H9 (cell line): ENCODE data around the gene C17orf75. TPM values are rescaled to one million over a fixed set of nuclear protein-coding genes. Genes with fewer than 3 reads are reported as not detected.
A peak's percentile ranks its signal among the peaks of the same experiment; 100 is the strongest.

Experiments
- DNase-seq: peaks from one replicate; pipeline ENCODE4 v3.0.0-alpha.2; 2017
- H2AFZ ChIP-seq: one replicate; pipeline ENCODE4 v1.6.1; 2013; ENCODE audit warnings: mild to moderate bottlenecking, low read length, control low read depth, moderate library complexity
- H2AK5ac ChIP-seq: 2 replicates; pipeline ENCODE4 v1.6.1; 2013; ENCODE audit warnings: low read length, control low read depth, mixed read lengths; ENCODE audit not compliant: insufficient read length
- H2BK120ac ChIP-seq: one replicate; pipeline ENCODE4 v1.6.1; 2013; ENCODE audit warnings: low read depth, mild to moderate bottlenecking, low read length, control low read depth, inconsistent platforms; ENCODE audit not compliant: poor library complexity, severe bottlenecking
- H2BK12ac ChIP-seq: 2 replicates; pipeline ENCODE4 v1.6.1; 2013; ENCODE audit warnings: low read length, control low read depth, mixed read lengths, low read depth; ENCODE audit not compliant: insufficient read length
- H2BK15ac ChIP-seq: 2 replicates; pipeline ENCODE4 v1.6.1; 2013; ENCODE audit warnings: low read depth, low read length, control low read depth
- H2BK20ac ChIP-seq: one replicate; pipeline ENCODE4 v1.6.1; 2013; ENCODE audit warnings: low read depth, mild to moderate bottlenecking, low read length, control low read depth, inconsistent platforms; ENCODE audit not compliant: poor library complexity, severe bottlenecking
- H2BK5ac ChIP-seq: 2 replicates; pipeline ENCODE4 v1.6.1; 2013; ENCODE audit warnings: low read length, control low read depth, mixed read lengths; ENCODE audit not compliant: insufficient read length
- H3K14ac ChIP-seq: 2 replicates; pipeline ENCODE4 v1.6.1; 2013; ENCODE audit warnings: low read length, control low read depth; ENCODE audit not compliant: insufficient read depth
- H3K18ac ChIP-seq: 2 replicates; pipeline ENCODE4 v1.6.1; 2013; ENCODE audit warnings: low read depth, mild to moderate bottlenecking, mixed read lengths, low read length, control low read depth; ENCODE audit not compliant: insufficient read length
- H3K23ac ChIP-seq: 2 replicates; pipeline ENCODE4 v1.6.1; 2013; ENCODE audit warnings: low read length, control low read depth, mixed read lengths, low read depth; ENCODE audit not compliant: insufficient read length
- H3K23me2 ChIP-seq: 2 replicates; pipeline ENCODE4 v1.6.1; 2013; ENCODE audit warnings: low read depth, mild to moderate bottlenecking, mixed read lengths, low read length, control low read depth; ENCODE audit not compliant: insufficient read length, poor library complexity, severe bottlenecking
- H3K27ac ChIP-seq: 2 replicates; pipeline ENCODE4 v1.5.1; 2013; ENCODE audit warnings: low read length, control low read depth, mixed read lengths, low read depth; ENCODE audit not compliant: insufficient read length
- H3K27me3 ChIP-seq: 2 replicates; pipeline ENCODE4 v1.6.1; 2013; ENCODE audit warnings: low read length, control low read depth, inconsistent platforms; ENCODE audit not compliant: insufficient read depth
- H3K4ac ChIP-seq: 2 replicates; pipeline ENCODE4 v1.6.1; 2013; ENCODE audit warnings: low read depth, mild to moderate bottlenecking, control low read depth, inconsistent platforms, low read length, moderate library complexity
- H3K4me1 ChIP-seq: 2 replicates; pipeline ENCODE4 v1.6.1; 2013; ENCODE audit warnings: low read length, control low read depth, inconsistent platforms; ENCODE audit not compliant: insufficient read depth
- H3K4me2 ChIP-seq: 2 replicates; pipeline ENCODE4 v1.6.1; 2013; ENCODE audit warnings: low read length, control low read depth, mixed read lengths; ENCODE audit not compliant: insufficient read length, insufficient read depth
- H3K56ac ChIP-seq: 2 replicates; pipeline ENCODE4 v1.6.1; 2013; ENCODE audit warnings: low read depth, mild to moderate bottlenecking, mixed read lengths, low read length, control low read depth; ENCODE audit not compliant: insufficient read length
- H3K79me1 ChIP-seq: 2 replicates; pipeline ENCODE4 v1.6.1; 2013; ENCODE audit warnings: low read depth, mild to moderate bottlenecking, moderate library complexity, low read length, control low read depth, inconsistent platforms; ENCODE audit not compliant: insufficient read depth, poor library complexity, severe bottlenecking
- H3K79me2 ChIP-seq: 2 replicates; pipeline ENCODE4 v1.6.1; 2013; ENCODE audit warnings: low read length, control low read depth, inconsistent platforms; ENCODE audit not compliant: insufficient read depth
- H3K9ac ChIP-seq: 2 replicates; pipeline ENCODE4 v1.6.1; 2013; ENCODE audit warnings: low read length, control low read depth, mixed read lengths; ENCODE audit not compliant: insufficient read length; ENCODE audit errors: extremely low read depth
- H3K9me3 ChIP-seq: one replicate; pipeline ENCODE4 v1.6.1; 2013; ENCODE audit warnings: low read depth, low read length, inconsistent platforms; ENCODE audit not compliant: control insufficient read depth
- H3T11ph ChIP-seq: one replicate; pipeline ENCODE4 v1.6.1; 2013; ENCODE audit warnings: mild to moderate bottlenecking, low read length, control low read depth, inconsistent platforms
- H4K20me1 ChIP-seq: one replicate; pipeline ENCODE4 v1.6.1; 2013; ENCODE audit not compliant: control insufficient read depth, insufficient read length, insufficient read depth
- H4K5ac ChIP-seq: 2 replicates; pipeline ENCODE4 v1.6.1; 2013; ENCODE audit warnings: low read depth, mild to moderate bottlenecking, mixed read lengths, low read length, control low read depth; ENCODE audit not compliant: insufficient read length
- H4K8ac ChIP-seq: replicated peaks from 2 replicates; pipeline ENCODE4 v1.6.1; 2013; ENCODE audit warnings: low read length, control low read depth, mixed read lengths, low read depth; ENCODE audit not compliant: insufficient read length
- H4K91ac ChIP-seq: 2 replicates; pipeline ENCODE4 v1.6.1; 2013; ENCODE audit warnings: low read depth, mild to moderate bottlenecking, moderate library complexity, mixed read lengths, low read length, control low read depth; ENCODE audit not compliant: insufficient read length
- H3K27ac Mint-ChIP-seq, 3 experiments: 2 replicates in 2 of 3; 3 replicates in 1 of 3; pipeline ENCODE4 v1.8.0; 2020 to 2021; ENCODE audit warnings: mixed read lengths in 3 of 3, mild to moderate bottlenecking in 1 of 3, moderate library complexity in 1 of 3
- H3K27me3 Mint-ChIP-seq: 2 replicates; pipeline ENCODE4 v1.8.0; 2021; ENCODE audit warnings: low read depth, mild to moderate bottlenecking, moderate library complexity, mixed read lengths
- H3K36me3 Mint-ChIP-seq, 3 experiments: 2 replicates in 2 of 3; 3 replicates in 1 of 3; pipeline ENCODE4 v1.8.0; 2020 to 2021; ENCODE audit warnings: low read depth in 3 of 3, mixed read lengths in 3 of 3; ENCODE audit not compliant: insufficient read depth in 1 of 3
- H3K4me1 Mint-ChIP-seq, 2 experiments: 2 replicates each; pipeline ENCODE4 v1.8.0; 2020; ENCODE audit warnings: mixed read lengths in 2 of 2
- H3K4me3 Mint-ChIP-seq, 2 experiments: 2 replicates in 1 of 2; 3 replicates in 1 of 2; pipeline ENCODE4 v1.8.0; 2020 to 2021; ENCODE audit warnings: mild to moderate bottlenecking in 2 of 2, mixed read lengths in 2 of 2, moderate library complexity in 1 of 2
- H3K9me3 Mint-ChIP-seq, 2 experiments: 2 replicates in 1 of 2; 3 replicates in 1 of 2; pipeline ENCODE4 v1.8.0; 2020; ENCODE audit warnings: mild to moderate bottlenecking in 2 of 2, mixed read lengths in 2 of 2, moderate library complexity in 1 of 2
- CTCF ChIP-seq: fragments of 200-600 bp; sonication (generic); conservative IDR thresholded peaks from 3 replicates; pipeline ENCODE4 v1.8.0; 2021; ENCODE audit warnings: antibody characterized with exemption, mild to moderate bottlenecking
- WGBS: extraction: QIAGEN DNeasy Blood & Tissue Kit; methylation state at CpG from one replicate; pipeline ENCODE4 v1.1.7; 2013; ENCODE audit warnings: missing lambda C conversion rate, low lambda C conversion rate, mixed read lengths; ENCODE audit not compliant: insufficient read length; ENCODE audit errors: extremely low coverage; 5-methylcytosine and 5-hydroxymethylcytosine counted together
- total RNA-seq: library from RNA; stranded (reverse); gene quantifications from 2 replicates; pipeline ENCODE4 v1.2.1, GENCODE V29; 2021

C17orf75 gene
- total RNA-seq, 1 experiment from 2014 or later: 40.4 TPM

GRCh38 chr17:32315171-32315570 lies 26.8 kb downstream of the C17orf75 start:
- no peak overlapping the region for H3K9ac ChIP-seq
- H3K18ac ChIP-seq: no peak overlapping the region
- H2BK12ac ChIP-seq: no peak overlapping the region
- no peaks in the 10 kb centered on the region for H3K9me3 ChIP-seq
- H3K27me3 ChIP-seq: no peaks in the 10 kb centered on the region
- no peak overlapping the region for H3K14ac ChIP-seq
- H3K4ac ChIP-seq: no peak overlapping the region
- Mint-ChIP-seq H3K27me3 (peaks cover 3% of the 10 kb centered on the region; the same call in 1 of the 2 replicates), H3K36me3 (peaks cover 0 to 12% (median 1%) of the 10 kb centered on the region in 3 experiments; a peak in 3 of 7 replicates), H3K9me3 (no peaks in the 10 kb centered on the region), H3K27ac (peak overlapping the region in 1 of 3 experiments; percentile 52; a peak in 1 of 7 replicates), H3K4me1 (peaks cover 31 to 38% of the 10 kb centered on the region in 2 experiments), H3K4me3 (no peak overlapping the region)
- H2BK20ac ChIP-seq: no peak overlapping the region
- no peak overlapping the region for H3K4me2 ChIP-seq
- no peak overlapping the region for H3T11ph ChIP-seq
- H4K8ac ChIP-seq: no peak overlapping the region
- H2BK15ac ChIP-seq: no peak overlapping the region
- no peaks in the 10 kb centered on the region for H3K79me1 ChIP-seq
- H3K23ac ChIP-seq: no peak overlapping the region
- WGBS: no CpG with 5 or more reads among the region's 8 CpGs
- no peak overlapping the region for H2AK5ac ChIP-seq
- no peak overlapping the region for H4K5ac ChIP-seq
- H3K56ac ChIP-seq: no peak overlapping the region
- no peak for TF ChIP-seq CTCF
- no peak for DNase-seq
- no peak overlapping the region for H2AFZ ChIP-seq
- H4K20me1 ChIP-seq: no peaks in the 10 kb centered on the region
- H3K79me2 ChIP-seq: no peaks in the 10 kb centered on the region; the same call in 1 of the 2 replicates
- H3K27ac ChIP-seq: no peak overlapping the region
- no peak overlapping the region for H2BK5ac ChIP-seq
- H3K23me2 ChIP-seq: no peaks in the 10 kb centered on the region
- H2BK120ac ChIP-seq: no peak overlapping the region
- peaks cover 3% of the 10 kb centered on the region for H3K4me1 ChIP-seq
- no peak overlapping the region for H4K91ac ChIP-seq
